Endothelial cell of umbilical vein (primary cell): ENCODE results near the gene THOP1. TPM values are rescaled to one million over a fixed set of nuclear protein-coding genes. Genes with fewer than 3 reads are reported as not detected.

Experiments
- BruUV-seq: library from RNA; stranded (reverse); fragments of 400-500 nt; replicated peaks from 2 replicates; lab custom pipeline; 2021; lab: Mats Ljungman, UMichigan
- CTCF ChIA-PET: fragments of 300-600, 350-600 bp; sonication (Branson Sonifier 250); formaldehyde crosslinking; loops from one replicate; lab custom pipeline; 2021; ENCODE audit warnings: antibody characterized with exemption, inconsistent platforms; lab: Charles Lee
- POLR2A ChIA-PET: fragments of 300-600, 350-600 bp; sonication (Branson Sonifier 250); formaldehyde crosslinking; loops from one replicate; lab custom pipeline; 2021; ENCODE audit warnings: antibody characterized with exemption, inconsistent platforms; lab: Charles Lee
- DNase-seq: peaks from one replicate; pipeline ENCODE4 v3.0.0-alpha.2; 2011; ENCODE audit warnings: low read depth, low spot score
- FAIRE-seq: peaks from 2 replicates; lab custom pipeline; 2011; peaks lifted over from hg19 to GRCh38; lab: Jason Lieb, UNC
- H2AFZ ChIP-seq: 2 replicates; pipeline ENCODE4 v1.6.0; 2012; ENCODE audit warnings: low read depth, low read length, control low read depth, inconsistent platforms
- H3K27ac ChIP-seq: 2 replicates; pipeline ENCODE4 v1.5.1; 2011; ENCODE audit warnings: low read depth, mild to moderate bottlenecking, control low read depth, low read length, moderate library complexity; ENCODE audit not compliant: insufficient read depth
- H3K27me3 ChIP-seq, 2 experiments: 2 replicates each; pipeline versions ENCODE4 v1.6.0 to v1.6.1; 2011; ENCODE audit warnings: low read length in 2 of 2, mixed read lengths in 1 of 2; ENCODE audit not compliant: control insufficient read depth in 2 of 2, insufficient read depth in 2 of 2
- H3K36me3 ChIP-seq, 2 experiments: 2 replicates in 1 of 2; 3 replicates in 1 of 2; pipeline ENCODE4 v1.5.1; 2011; ENCODE audit warnings: low read length in 2 of 2, mild to moderate bottlenecking in 1 of 2, moderate library complexity in 1 of 2; ENCODE audit not compliant: control insufficient read depth in 2 of 2, insufficient read depth in 2 of 2; ENCODE audit errors: extremely low read depth in 1 of 2
- H3K4me1 ChIP-seq: 3 replicates; pipeline ENCODE4 v1.5.1; 2011; ENCODE audit warnings: mild to moderate bottlenecking, low read length; ENCODE audit not compliant: control insufficient read depth, insufficient read depth; ENCODE audit errors: extremely low read depth
- H3K4me2 ChIP-seq: 2 replicates; pipeline ENCODE4 v1.6.1; 2011; ENCODE audit warnings: low read length, control low read depth, mixed read lengths; ENCODE audit not compliant: insufficient read depth
- H3K4me3 ChIP-seq, 3 experiments: fragments of 200-600 bp in 1 of 3; sonication (generic), shearing (Covaris generic) in 1 of 3; replicated peaks in 1 of 3; 2 replicates each; pipeline ENCODE4 v1.5.1; 2011 to 2016; ENCODE audit warnings: control low read depth in 3 of 3, low read length in 3 of 3, mild to moderate bottlenecking in 2 of 3, inconsistent platforms in 1 of 3, low read depth in 1 of 3, moderate library complexity in 1 of 3; ENCODE audit not compliant: insufficient read depth in 1 of 3
- H3K79me2 ChIP-seq: 2 replicates; pipeline ENCODE4 v1.6.0; 2012; ENCODE audit warnings: low read length, inconsistent platforms; ENCODE audit not compliant: control insufficient read depth, insufficient read depth
- H3K9ac ChIP-seq: replicated peaks from 2 replicates; pipeline ENCODE3; 2011; ENCODE audit warnings: low read length, control low read depth; ENCODE audit not compliant: insufficient read depth; ENCODE audit errors: extremely low read depth
- H3K9me1 ChIP-seq: replicated peaks from 3 replicates; pipeline ENCODE4 v1.6.0; 2011; ENCODE audit warnings: mild to moderate bottlenecking, low read length; ENCODE audit not compliant: control insufficient read depth, insufficient read depth; ENCODE audit errors: extremely low read depth
- H3K9me3 ChIP-seq: replicated peaks from 2 replicates; pipeline ENCODE4 v1.5.1; 2012; ENCODE audit warnings: low read length, inconsistent platforms; ENCODE audit not compliant: control insufficient read depth, insufficient read depth
- H4K20me1 ChIP-seq: replicated peaks from 2 replicates; pipeline ENCODE3; 2011; ENCODE audit warnings: mild to moderate bottlenecking, low read length; ENCODE audit not compliant: control insufficient read depth, insufficient read depth; ENCODE audit errors: extremely low read depth
- EZH2 ChIP-seq: IDR thresholded peaks from 2 replicates; pipeline ENCODE4 v1.6.1; 2012; ENCODE audit warnings: borderline replicate concordance, low read depth, mild to moderate bottlenecking, moderate library complexity, low read length, inconsistent platforms; ENCODE audit not compliant: severe bottlenecking
- FOS ChIP-seq: IDR thresholded peaks from 2 replicates; pipeline ENCODE4 v1.6.1; 2011; ENCODE audit warnings: mild to moderate bottlenecking, low read length, moderate library complexity, borderline replicate concordance; ENCODE audit not compliant: insufficient read depth
- GATA2 ChIP-seq: IDR thresholded peaks from 2 replicates; pipeline ENCODE4 v1.7.0; 2011; ENCODE audit warnings: low read depth, mild to moderate bottlenecking, moderate library complexity, mixed read lengths, low read length; ENCODE audit not compliant: insufficient read length, insufficient read depth
- JUN ChIP-seq: IDR thresholded peaks from 2 replicates; pipeline ENCODE4 v1.6.1; 2011; ENCODE audit warnings: borderline replicate concordance, low read depth; ENCODE audit not compliant: insufficient read length, insufficient read depth
- MYC ChIP-seq: IDR thresholded peaks from one replicate; pipeline ENCODE4 v1.6.1; 2011; ENCODE audit warnings: mild to moderate bottlenecking, low read depth, low read length
- POLR2A ChIP-seq: IDR thresholded peaks from 2 replicates; pipeline ENCODE4 v1.6.1; 2012; ENCODE audit warnings: low read depth, mild to moderate bottlenecking, control low read depth, low read length
- POLR2AphosphoS5 ChIP-seq: IDR thresholded peaks from 2 replicates; pipeline ENCODE4 v1.6.1; 2012; ENCODE audit warnings: low read depth, mild to moderate bottlenecking, control low read depth, low read length, moderate library complexity; ENCODE audit not compliant: insufficient read depth
- dilution Hi-C: fragments of 300-500 bp; cut with MboI; formaldehyde crosslinking; loops from one replicate; pipeline ENCODE4 v1.15.0; 2019; ENCODE audit warnings: low sequenced_read_pairs; ENCODE audit not compliant: extremely low pct_ligation_motif_present
- intact Hi-C: fragments of 100-400 bp; cut with micrococcal nuclease; formaldehyde crosslinking; loops from one replicate; pipeline ENCODE4 v1.10.0; 2022
- polyA plus RNA-seq, 4 experiments: library from polyadenylated mRNA; depleted of rRNA in 3 of 4; stranded (reverse) in 3 of 4; unstranded in 1 of 4; fragments of >200 nt; gene quantifications; 2 replicates each; pipeline versions ENCODE4 v1.2.1 to v1.2.3, GENCODE V29; 2011 to 2012; ENCODE audit warnings: missing spikeins in 1 of 4
- total RNA-seq: library from RNA; stranded (reverse); gene quantifications from 2 replicates; pipeline ENCODE4 v1.2.3, GENCODE V29; 2021
- TF ChIP-seq, protein P1 (sequence below): IDR thresholded peaks from 2 replicates; pipeline ENCODE4 v1.6.1; 2011; ENCODE audit not compliant: insufficient read depth, insufficient read length
- TF ChIP-seq, protein P2 (sequence below), 2 donors: IDR thresholded peaks; 1 replicate in 1 of 2; 2 replicates in 1 of 2; pipeline ENCODE4 v1.5.1; 2011; ENCODE audit warnings: low read length in 2 of 2, mild to moderate bottlenecking in 2 of 2, moderate library complexity in 2 of 2, control low read depth in 1 of 2, inconsistent platforms in 1 of 2, low read depth in 1 of 2; ENCODE audit not compliant: insufficient read depth in 1 of 2; ENCODE audit errors: extremely low read depth in 1 of 2

The THOP1 gene
- total and polyA plus RNA-seq, 2 donors (not counting 3 experiments of a cell fraction or from before 2014, with no cell fraction given): 88.0 to 115 TPM

DNA sequence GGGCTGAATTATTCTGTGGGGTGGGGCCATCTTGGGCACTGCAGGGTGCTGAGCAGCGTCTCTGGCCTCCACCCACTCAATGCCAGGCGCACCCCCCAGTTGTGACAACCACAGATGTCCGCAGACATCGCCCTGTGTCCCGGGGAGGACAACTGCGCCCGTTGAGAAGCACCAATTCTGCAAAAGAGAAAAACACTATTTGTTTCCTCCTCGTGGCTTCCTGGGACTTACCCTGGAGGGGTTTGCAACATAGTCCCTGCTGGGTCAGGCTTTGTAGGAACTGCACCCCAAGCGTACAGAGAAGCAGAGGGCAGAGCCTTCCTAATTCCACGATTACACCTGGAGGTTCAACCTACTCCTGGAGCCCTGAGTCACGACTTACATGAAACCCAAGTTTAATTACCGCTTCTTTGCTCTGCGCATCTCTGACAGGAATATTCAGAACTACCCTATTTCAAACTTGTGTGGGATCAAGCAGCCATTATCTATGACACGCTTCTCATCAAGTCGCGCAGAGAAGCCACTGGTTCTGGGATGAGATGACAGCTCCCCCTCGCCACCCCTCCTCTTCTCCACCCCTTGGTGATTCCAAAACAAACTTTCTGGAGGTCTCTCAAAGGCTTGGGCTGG is 34.4 kb upstream of the THOP1 start:
- H3K4me1 ChIP-seq: no peaks in the 10 kb centered on the region
- POLR2A ChIA-PET: no interaction called here
- no peaks in the 10 kb centered on the region for H3K79me2 ChIP-seq
- TF ChIP-seq JUN: no peak
- TF ChIP-seq POLR2AphosphoS5: no peak
- TF ChIP-seq EZH2: no peak
- TF ChIP-seq POLR2A: no peak
- TF ChIP-seq FOS: no peak
- no peak for TF ChIP-seq MYC
- no peak for TF ChIP-seq GATA2
- TF ChIP-seq, protein P1, sequence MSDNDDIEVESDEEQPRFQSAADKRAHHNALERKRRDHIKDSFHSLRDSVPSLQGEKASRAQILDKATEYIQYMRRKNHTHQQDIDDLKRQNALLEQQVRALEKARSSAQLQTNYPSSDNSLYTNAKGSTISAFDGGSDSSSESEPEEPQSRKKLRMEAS: no peak
- TF ChIP-seq, protein P2, sequence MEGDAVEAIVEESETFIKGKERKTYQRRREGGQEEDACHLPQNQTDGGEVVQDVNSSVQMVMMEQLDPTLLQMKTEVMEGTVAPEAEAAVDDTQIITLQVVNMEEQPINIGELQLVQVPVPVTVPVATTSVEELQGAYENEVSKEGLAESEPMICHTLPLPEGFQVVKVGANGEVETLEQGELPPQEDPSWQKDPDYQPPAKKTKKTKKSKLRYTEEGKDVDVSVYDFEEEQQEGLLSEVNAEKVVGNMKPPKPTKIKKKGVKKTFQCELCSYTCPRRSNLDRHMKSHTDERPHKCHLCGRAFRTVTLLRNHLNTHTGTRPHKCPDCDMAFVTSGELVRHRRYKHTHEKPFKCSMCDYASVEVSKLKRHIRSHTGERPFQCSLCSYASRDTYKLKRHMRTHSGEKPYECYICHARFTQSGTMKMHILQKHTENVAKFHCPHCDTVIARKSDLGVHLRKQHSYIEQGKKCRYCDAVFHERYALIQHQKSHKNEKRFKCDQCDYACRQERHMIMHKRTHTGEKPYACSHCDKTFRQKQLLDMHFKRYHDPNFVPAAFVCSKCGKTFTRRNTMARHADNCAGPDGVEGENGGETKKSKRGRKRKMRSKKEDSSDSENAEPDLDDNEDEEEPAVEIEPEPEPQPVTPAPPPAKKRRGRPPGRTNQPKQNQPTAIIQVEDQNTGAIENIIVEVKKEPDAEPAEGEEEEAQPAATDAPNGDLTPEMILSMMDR (IDR thresholded peaks at IDR 0.05; ENCODE audit: extremely low read depth in 1 of 2, insufficient read depth in 1 of 2, low read depth in 1 of 2, low read length in 2 of 2): no peak
- BruUV-seq: no TSS peak
- dilution Hi-C loops (loop anchor here (10.0 kb wide), 1 partner anchor 56 kb away; no protein-coding TSS in a partner anchor), intact Hi-C loops (no loop called here)
- H3K9me1 ChIP-seq: no peaks in the 10 kb centered on the region
- no peak for FAIRE-seq
- no peak overlapping the region for H2AFZ ChIP-seq
- no peak overlapping the region for H3K9ac ChIP-seq
- H3K4me2 ChIP-seq: no peak overlapping the region
- H3K27me3 ChIP-seq: no peaks in the 10 kb centered on the region
- H3K4me3 ChIP-seq: no peak overlapping the region
- no peak for DNase-seq
- peaks cover 2 to 12% of the 10 kb centered on the region in 2 experiments for H3K36me3 ChIP-seq
- CTCF ChIA-PET: interaction anchor here (0.5 to 6.1 kb wide), 5 partner anchors 9 to 958 kb away, joined by 3 to 233 read pairs (median 7); partner anchors contain the start of gene SLC39A3
- H4K20me1 ChIP-seq: no peaks in the 10 kb centered on the region
- H3K9me3 ChIP-seq: no peaks in the 10 kb centered on the region
- no peak overlapping the region for H3K27ac ChIP-seq
